HL-60 (cell line): ENCODE results near the gene ARRB2.

Experiments used
- DNase-seq, 2 experiments: peaks; one replicate each; pipeline ENCODE4 v3.0.0-alpha.2; 2010 to 2020; ENCODE audit warnings: low read depth in 1 of 2, low spot score in 1 of 2
- H3K27ac ChIP-seq: fragments of 250-450 bp; sonication (Bioruptor Pico); replicated peaks from 2 replicates; pipeline ENCODE4 v1.5.1; 2020; ENCODE audit warnings: mild to moderate bottlenecking, moderate library complexity
- H3K27me3 ChIP-seq: fragments of 250-450 bp; sonication (Bioruptor Pico); 2 replicates; pipeline ENCODE4 v1.5.1; 2021; ENCODE audit warnings: mild to moderate bottlenecking, moderate library complexity; ENCODE audit not compliant: insufficient read depth, poor library complexity, severe bottlenecking
- H3K4me3 ChIP-seq: replicated peaks from 2 replicates; pipeline ENCODE4 v1.5.1; 2011; ENCODE audit warnings: mild to moderate bottlenecking, control low read depth, low read length; ENCODE audit not compliant: insufficient read depth
- CTCF ChIP-seq: IDR thresholded peaks from one replicate; pipeline ENCODE4 v1.5.1; 2011; ENCODE audit warnings: low read length, control low read depth, inconsistent platforms; ENCODE audit not compliant: insufficient read depth
- GABPA ChIP-seq: IDR thresholded peaks from 2 replicates; pipeline ENCODE4 v1.6.1; 2012; ENCODE audit warnings: low read depth
- POLR2AphosphoS5 ChIP-seq: IDR thresholded peaks from 2 replicates; pipeline ENCODE4 v1.6.1; 2012; ENCODE audit warnings: low read depth
- SPI1 ChIP-seq: IDR thresholded peaks from 2 replicates; pipeline ENCODE4 v1.6.1; 2012; ENCODE audit warnings: low read depth, mild to moderate bottlenecking, borderline replicate concordance
- TF ChIP-seq, protein P1 (sequence below): IDR thresholded peaks from 2 replicates; pipeline ENCODE4 v1.6.1; 2012; ENCODE audit warnings: low read depth; ENCODE audit not compliant: insufficient replicate concordance

Gene ARRB2

DNA sequence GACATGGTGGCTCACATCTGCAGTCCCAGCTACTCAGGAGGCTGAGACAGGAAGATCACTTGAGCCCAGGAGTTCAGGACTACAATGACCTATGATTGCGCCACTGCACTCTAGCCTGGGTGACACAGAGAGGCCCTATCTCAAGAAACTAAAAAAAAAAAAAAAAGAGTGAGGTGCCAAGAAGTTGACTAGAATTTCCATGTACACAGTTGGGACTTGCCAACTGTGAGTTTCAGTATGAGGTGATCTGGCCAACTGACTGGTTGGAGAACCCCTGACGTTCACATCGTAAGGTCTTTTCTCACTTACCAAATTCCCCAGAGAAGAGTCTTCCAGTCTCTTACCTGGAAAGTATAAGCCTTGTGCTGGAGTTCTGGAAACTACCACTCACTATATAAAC, 17.7 kb downstream of the ARRB2 start:
- H3K27ac ChIP-seq: no peak overlapping the region; the same call in 1 of the 2 replicates
- no peaks in the 10 kb centered on the region for H3K27me3 ChIP-seq
- H3K4me3 ChIP-seq: no peak overlapping the region
- DNase-seq: peak in 1 of 2 experiments; percentile 60
- TF ChIP-seq SPI1 (no peak), POLR2AphosphoS5 (no peak), CTCF (no peak), GABPA (no peak)
- TF ChIP-seq, protein P1, sequence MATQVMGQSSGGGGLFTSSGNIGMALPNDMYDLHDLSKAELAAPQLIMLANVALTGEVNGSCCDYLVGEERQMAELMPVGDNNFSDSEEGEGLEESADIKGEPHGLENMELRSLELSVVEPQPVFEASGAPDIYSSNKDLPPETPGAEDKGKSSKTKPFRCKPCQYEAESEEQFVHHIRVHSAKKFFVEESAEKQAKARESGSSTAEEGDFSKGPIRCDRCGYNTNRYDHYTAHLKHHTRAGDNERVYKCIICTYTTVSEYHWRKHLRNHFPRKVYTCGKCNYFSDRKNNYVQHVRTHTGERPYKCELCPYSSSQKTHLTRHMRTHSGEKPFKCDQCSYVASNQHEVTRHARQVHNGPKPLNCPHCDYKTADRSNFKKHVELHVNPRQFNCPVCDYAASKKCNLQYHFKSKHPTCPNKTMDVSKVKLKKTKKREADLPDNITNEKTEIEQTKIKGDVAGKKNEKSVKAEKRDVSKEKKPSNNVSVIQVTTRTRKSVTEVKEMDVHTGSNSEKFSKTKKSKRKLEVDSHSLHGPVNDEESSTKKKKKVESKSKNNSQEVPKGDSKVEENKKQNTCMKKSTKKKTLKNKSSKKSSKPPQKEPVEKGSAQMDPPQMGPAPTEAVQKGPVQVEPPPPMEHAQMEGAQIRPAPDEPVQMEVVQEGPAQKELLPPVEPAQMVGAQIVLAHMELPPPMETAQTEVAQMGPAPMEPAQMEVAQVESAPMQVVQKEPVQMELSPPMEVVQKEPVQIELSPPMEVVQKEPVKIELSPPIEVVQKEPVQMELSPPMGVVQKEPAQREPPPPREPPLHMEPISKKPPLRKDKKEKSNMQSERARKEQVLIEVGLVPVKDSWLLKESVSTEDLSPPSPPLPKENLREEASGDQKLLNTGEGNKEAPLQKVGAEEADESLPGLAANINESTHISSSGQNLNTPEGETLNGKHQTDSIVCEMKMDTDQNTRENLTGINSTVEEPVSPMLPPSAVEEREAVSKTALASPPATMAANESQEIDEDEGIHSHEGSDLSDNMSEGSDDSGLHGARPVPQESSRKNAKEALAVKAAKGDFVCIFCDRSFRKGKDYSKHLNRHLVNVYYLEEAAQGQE: no peak

DNA sequence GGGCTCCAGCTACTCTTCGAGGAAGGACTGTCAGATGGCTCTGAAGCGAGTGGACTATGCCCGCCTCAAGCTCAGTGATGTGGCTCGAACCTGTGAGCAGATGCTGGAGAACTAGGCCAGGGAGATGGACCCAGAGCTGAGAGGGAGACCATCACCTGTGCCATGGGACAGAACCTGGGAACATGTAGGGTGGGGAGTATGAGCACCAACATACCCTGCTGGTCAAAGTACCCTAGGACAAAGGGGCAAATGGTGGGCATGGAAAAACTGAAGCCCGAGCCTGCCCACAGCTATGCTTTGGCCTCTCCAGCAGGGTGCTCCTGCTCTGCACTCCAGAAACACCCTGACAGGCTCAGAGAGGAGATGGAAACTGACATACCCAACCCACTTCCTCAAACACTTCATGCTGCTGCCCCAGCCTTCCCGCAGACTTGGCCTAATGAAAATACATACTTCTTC, 22.7 kb downstream of the ARRB2 start:
- no peaks in the 10 kb centered on the region for H3K27me3 ChIP-seq
- peak overlapping the region; percentile 26; the same call in 1 of the 2 replicates for H3K27ac ChIP-seq
- H3K4me3 ChIP-seq: no peak overlapping the region
- peak; percentile 94 for TF ChIP-seq SPI1
- TF ChIP-seq GABPA: no peak
- peak; percentile 41 for TF ChIP-seq CTCF
- peak in 1 of 2 experiments; percentile 85 for DNase-seq

DNA sequence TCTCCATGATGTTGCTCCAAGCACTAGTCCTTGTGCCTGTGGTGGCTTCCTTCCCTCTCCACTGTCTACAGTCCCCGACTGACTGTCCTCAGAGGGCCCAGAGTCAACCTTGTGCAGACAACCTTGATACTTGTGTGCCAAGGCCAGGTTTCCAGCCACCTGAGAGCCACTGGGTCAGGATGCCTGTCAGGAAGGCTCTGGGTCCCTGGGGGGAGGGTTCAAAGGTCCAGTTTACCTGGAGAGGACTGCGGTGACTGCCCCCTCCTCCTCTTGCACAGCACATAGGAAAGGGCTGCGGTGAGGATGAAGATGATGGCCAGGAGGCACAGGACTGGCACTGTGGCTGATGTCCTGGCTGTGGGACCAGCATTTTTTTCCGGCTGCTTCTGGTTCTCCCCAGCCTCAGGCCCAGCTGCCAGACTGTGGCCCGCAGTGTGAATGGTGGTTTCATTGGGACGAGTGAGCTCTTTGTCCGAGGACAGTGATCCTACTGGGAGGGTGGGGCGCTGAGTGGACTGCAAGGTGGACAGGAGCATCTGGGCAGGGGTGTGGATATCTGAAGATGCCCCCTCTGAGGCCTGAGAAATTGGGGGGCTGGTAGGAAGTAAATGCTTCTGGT, 24.5 kb downstream of the ARRB2 start:
- H3K27ac ChIP-seq: no peak overlapping the region
- H3K4me3 ChIP-seq: no peak overlapping the region
- TF ChIP-seq CTCF: no peak
- no peak for TF ChIP-seq SPI1
- DNase-seq: no peak
- H3K27me3 ChIP-seq: peaks cover 8% of the 10 kb centered on the region

GRCh38 chr17:4735876-4736651, 25.6 kb downstream of the ARRB2 start:
- no peak overlapping the region for H3K4me3 ChIP-seq
- TF ChIP-seq SPI1 (peak; percentile 30; the same call in 1 of the 2 replicates), GABPA (no peak)
- DNase-seq: peak; percentile 57 to 63
- no peak overlapping the region for H3K27ac ChIP-seq
- peaks cover 10% of the 10 kb centered on the region for H3K27me3 ChIP-seq
